HG02571 (cell line): ENCODE results near the gene CPNE5.

Experiments used
- ATAC-seq: cut with Tn5 transposase; IDR thresholded peaks from one replicate; pipeline ENCODE4 v1.9.1; 2021; ENCODE audit warnings: mild to moderate bottlenecking, moderate library complexity; ENCODE audit not compliant: unreplicated experiment

The CPNE5 gene

DNA sequence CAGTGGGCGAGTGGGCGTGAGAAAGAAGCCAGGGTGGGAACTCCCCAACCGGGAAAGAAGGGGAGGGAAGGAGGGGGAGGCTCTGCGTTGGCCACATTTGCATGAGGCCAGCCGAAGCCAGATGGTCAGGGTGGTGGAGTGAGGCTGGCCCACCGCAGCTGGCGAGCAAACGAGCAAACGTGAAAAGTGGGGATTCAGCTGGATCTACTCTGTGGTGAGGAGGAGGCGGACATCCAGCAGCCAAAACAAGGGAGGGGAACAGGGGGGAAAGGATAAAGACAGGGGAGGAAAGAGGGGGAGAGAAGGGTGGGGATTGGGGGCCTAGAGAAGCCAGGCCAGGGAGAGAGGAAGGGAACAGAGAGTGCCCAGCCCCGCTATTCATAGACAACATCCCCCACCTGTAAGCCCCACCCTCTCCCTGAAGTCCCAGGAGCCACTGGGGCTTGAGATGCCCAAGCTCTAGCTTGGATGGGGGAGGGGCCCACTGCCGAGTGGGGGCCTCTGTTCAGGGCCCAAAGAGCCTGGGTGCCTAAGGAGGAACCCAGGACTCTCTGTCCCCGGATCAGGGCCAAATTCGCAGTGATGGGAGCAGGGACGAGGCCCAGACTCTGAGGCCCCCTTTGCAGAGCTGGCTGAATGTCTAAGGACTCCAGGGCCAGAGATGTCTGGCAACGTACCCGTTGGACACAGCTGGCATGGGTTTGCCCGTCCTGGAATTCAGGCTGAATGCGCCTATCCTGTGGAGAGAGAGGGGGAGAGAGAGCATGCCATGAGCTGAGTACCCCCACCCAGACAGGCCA lies 45.1 kb downstream of the CPNE5 start:
- no peak for ATAC-seq

DNA sequence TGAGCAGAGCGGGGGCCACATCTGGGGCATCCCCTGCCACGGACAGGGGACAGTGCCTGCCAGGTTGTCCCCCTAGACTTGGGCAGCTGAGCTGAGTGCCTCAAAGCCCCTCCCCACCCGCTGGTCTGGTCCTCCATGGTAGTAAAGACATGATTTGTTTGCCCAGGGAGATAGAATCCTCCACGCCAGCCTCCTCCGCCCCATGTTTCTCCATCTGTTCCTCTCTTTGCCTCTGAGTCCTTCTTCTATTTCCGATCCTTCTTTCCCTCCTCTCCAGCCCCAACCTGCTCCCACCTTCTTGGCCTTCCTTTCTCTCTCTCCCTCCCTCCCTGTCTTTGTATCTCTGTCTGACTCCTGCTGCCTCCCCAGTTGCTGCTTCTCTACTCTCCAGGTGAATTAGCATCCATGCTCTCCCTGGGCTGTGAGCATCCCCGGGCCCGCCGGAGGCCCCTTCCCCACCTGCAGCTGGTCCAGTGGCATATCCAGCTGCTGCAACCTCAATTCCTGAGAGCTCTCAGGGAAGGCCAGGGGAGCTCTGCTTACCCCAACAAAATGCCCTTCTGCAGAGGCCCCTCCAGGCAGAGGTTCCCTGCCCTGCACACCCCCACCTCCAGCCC lies 45.8 kb downstream of the CPNE5 start:
- no peak for ATAC-seq

DNA sequence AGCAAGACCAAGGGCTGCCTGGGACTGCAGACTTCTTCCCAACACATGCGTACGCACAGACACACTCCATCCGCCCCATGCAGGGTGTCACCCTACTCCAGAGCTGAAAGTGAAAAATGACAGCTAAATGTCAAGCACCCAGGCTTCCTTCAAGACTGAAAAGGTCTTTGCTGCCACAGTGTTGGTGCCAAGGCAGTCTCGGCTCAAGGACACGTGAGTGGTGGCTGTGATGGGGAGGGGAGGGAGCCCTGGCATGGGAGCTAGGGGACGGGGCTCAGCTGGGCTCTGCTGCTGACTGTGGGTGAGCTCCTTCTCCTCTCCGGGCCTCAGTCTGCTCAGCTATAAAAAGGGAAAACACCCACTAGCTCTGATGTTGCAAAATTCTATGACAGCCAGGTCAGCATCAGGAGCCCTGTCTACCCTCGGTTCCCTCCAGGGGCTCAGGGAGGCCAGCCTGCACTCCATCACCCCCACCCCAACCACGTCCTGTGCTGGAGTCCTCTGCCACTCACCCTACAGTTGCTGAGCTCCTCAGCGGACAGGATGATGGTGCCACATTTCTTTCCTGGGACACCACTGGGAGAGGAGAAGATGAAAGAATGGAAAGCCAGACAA lies 47.6 kb downstream of the CPNE5 start:
- no peak for ATAC-seq

GRCh38 chr6:36791085-36791484 lies 48.2 kb downstream of the CPNE5 start:
- ATAC-seq, result no peak

DNA sequence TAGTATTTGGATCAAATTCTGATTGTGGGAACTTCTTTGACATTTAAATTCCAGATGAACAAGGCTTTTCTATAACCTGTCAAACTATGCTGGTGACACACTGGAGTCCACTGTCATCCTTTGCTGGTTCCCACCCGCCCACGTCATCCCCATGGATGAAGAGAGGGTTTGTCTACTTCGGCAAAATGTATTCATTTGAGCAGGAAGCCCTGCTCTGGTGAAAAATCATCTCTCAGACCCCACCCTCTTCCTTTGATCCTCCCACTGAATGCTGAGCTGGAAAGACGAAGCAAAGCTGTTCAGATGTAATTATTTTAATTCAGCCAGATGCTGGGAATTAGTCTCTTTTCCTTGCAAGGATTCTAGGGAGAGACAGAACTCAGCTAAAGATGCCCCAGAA lies 50.5 kb downstream of the CPNE5 start:
- ATAC-seq, result no peak

GRCh38 chr6:36788186-36788585 lies 51.1 kb downstream of the CPNE5 start:
- no peak for ATAC-seq

- ATAC-seq, result no peak
These were observed 52.0 kb downstream of the CPNE5 start for GRCh38 chr6:36787210-36787609.

DNA sequence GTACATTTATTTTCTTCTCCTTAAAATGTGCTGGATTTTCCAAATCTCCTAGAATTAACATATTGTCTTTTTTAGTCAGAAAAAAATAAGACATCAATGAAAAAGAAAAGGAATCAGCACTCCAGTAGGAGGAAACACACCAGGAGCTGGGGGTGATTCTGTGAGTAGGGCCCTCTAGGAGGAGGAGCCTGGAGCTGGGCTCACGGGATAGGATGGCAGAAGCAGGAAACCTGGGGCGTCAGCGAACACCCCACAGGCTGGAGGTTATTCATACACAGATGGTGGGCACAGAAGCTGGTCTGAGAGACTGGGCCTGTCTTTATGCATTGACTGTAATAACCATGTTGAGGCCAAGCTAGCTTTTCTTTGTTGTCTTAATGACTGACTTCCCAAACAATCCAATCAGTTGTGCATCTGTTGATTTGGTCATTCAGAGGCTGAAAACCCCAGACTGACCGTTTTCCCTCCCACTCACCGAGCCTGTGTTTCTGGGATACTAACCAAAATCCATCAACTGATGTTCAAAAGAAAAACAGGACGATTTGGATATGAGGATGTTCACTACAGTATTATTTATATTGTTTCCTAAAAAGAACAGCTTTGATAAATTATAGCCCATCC lies 53.1 kb downstream of the CPNE5 start:
- no peak for ATAC-seq

DNA sequence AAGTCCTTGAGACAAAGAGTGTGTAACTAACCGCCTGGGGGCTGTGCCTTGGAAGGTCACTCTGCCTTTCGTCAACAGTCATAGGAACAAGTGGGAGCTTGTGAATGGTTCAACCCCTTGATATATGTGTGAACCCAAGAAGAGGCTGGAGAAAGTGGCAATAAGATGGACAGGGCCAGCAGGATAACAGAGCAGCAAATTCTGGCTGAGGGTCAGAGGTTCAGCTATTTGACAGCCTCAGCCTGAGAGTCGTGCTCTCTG lies 54.9 kb downstream of the CPNE5 start:
- no peak for ATAC-seq

- ATAC-seq, result no peak
These were observed 55.5 kb downstream of the CPNE5 start for GRCh38 chr6:36783603-36784375.

GRCh38 chr6:36781669-36782068 lies 57.6 kb downstream of the CPNE5 start:
- ATAC-seq, result no peak

DNA sequence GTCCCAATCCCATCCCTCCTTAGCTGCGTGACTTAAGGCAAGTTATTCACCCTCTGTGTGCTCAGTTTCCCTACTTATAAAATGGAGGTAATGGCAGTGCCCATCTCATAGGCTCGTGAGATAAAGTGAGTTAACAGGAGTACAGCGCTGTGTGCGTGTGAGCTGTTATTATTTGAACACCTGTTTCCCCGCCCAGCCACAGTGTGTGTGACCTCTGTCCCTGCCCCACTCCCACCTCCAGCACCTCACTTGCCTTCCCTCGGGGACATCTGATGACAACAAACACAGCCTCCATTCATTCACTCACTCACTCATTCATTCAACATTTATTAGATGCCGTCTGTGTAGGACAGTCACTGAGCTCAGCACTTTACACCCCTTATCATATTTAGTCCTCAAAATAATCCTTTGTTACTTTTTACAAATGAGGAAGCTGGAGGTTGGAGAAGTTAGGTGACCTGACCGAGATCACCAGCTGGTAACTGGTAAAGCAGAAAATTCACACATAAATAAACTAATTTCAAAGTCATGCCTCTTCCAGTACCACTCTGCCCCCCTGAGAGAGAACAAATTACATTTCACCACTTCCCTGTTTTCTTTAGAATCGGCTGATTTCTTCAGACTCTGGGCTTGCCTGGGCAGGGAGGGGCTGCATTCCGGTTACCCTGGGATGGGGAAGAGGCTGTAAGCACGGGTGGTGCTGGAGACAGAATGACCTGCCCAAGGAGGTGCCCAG lies 58.6 kb downstream of the CPNE5 start:
- no peak for ATAC-seq

DNA sequence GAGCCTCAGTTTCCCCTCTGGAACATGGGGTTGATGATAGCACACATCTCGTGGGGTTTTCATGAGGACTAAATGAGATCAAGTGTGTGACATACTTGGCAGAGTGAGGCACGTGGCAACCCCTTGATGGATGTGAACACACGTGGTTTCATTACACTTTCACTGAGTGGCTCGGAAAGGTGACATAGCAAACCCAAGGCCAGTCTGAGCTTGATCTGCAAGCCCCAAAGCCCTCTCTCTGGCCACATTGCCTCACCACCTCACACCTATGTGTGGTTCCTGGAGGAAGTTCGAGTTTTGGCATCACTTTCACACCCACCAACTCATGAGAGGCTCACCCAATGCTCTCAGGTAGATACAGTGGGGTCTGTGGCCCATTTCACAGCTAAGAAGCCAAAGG lies 60.0 kb downstream of the CPNE5 start:
- no peak for ATAC-seq

DNA sequence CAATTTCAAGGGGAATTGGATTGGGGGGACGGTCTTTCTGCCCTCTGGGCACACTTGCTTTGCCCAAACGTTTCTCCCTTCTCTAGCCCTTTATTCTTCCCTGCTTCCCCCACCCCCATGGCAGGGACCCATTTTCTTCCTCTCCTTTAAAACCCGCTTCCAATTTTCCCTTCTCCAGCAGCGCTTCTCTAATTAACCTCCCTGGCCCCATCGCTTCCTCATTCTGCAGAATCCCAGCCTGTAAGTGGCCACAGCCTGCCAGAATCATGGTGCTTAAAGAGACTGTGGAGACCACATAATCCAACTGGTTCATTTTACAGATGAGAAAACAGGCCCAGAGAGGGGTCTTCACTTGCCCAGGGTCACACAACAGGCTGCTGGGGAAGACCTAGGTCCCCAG lies 61.4 kb downstream of the CPNE5 start:
- no peak for ATAC-seq

- no peak for ATAC-seq
These were observed 63.1 kb downstream of the CPNE5 start for GRCh38 chr6:36776167-36776566.

DNA sequence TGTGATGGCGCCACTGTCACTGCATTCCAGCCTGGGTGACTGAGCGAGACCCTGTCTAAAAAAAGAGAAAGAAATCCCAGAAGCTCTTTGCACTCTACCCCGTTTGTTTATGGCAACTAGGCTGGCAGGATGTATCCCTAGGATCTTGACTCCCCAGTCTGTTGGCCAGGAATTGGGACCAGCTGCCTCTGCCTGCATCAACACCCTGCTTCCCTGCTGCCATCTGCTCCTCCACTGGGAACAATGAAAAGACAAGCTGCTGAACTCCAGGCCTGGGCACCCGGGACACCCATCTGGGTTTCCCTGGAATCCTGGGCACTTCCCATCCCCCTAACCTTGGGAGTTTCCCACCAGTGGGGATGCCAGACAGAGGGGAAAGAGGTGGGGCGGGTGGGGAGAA lies 64.9 kb downstream of the CPNE5 start:
- no peak for ATAC-seq

DNA sequence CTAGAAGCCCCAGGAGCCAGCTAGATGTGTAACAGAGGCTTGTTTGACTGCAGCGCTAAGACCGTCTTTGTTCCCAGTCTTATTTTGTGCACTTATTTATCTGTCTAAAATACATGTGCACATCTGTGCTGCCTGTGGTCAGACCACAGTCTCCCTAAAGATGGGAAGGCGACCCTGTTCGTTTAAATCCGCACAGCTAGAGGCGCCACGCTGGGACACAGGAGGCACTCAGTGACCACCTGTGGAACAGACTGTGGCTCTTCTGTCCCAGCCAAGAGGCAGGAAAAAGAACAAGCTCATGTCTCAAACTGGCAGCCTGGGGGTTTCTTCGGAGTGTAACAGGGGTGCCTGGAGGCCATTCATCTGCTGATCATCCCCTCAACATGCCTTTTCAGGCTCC lies 66.8 kb downstream of the CPNE5 start:
- ATAC-seq, result no peak

- ATAC-seq, result no peak
These were observed 68.1 kb downstream of the CPNE5 start for GRCh38 chr6:36771145-36771544.

DNA sequence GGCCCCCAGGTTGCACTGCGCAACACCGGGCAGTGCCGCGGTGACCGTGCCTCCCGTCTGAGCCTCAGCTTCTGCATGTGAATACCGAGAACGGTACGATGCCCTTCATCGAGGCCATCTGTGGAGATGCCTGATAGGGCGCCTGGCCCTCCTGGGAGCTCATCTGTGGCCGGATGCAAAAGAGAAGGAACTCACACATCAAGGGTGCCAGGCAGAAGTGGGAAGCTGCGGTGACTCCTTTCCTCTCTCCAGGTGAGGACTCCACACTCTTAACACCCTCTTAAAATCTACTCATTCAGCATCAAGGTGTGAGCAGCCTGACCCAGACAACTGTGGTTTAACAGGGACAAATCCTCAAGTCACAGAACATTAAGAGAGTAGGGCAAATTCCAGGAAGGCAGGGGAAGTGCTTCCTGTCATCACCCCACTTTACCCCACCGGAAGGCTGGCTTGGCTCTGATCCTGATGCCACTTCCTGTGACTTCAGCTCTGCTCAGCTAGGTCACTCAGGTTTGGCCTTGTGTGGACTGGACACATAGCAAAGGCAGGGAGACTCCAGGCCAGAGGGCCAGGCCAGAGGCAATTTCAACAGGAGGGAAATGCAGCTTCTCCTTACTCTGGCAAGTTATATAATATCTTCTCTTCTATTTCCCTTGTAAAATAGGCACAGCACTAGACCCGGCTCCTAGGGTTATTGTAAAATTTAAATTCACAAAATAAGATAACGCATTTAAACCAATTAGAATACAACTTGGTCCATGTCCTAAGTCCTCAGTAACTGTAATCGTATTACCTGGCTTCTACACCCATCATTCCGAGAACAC lies 69.4 kb downstream of the CPNE5 start:
- no peak for ATAC-seq

DNA sequence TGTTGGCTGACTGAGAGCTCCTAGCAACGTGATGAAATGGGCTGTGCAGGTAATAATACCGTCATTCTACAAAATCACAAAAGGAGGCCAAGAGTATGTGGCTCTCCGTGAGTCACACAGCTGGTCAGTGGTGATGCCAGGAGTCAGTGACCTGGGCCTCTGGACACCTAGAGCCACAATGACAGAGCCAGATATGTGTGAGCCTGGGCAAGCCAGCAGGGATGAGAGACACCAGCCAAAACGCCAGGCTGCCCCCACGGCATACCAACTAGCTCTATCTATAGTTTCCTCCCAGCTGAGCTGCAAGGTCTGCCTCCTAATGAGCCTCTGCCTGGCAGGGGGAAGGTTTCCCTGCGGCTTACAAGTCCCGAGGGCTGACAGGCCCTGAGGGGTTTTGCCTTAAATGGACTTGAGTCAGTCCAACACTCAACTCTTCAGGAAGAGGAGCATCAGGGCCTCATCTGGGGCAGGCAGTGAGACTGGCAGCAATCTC lies 70.0 kb downstream of the CPNE5 start:
- ATAC-seq, result no peak
